ENCODE data around the gene HOXC5. TPM values are rescaled to one million over a fixed set of nuclear protein-coding genes. Genes with fewer than 3 reads are reported as not detected.

HOXC5 gene
- total RNA-seq, 1 donor from 2014 or later: not detected

- DNase-seq (ENCODE audit: low spot score): peak; percentile 94
- intact Hi-C loops (cut with DNase I): loop anchor here (2.0 kb wide), 1 partner anchor 195 kb away; no protein-coding TSS in a partner anchor
Measured at GRCh38 chr12:54005853-54006558, 26.8 kb upstream of the HOXC5 start.

GRCh38 chr12:54006559-54007220 lies 26.2 kb upstream of the HOXC5 start:
- intact Hi-C loops (cut with DNase I): loop anchor here (2.0 kb wide), 1 partner anchor 194 kb away; no protein-coding TSS in a partner anchor
- no peak for DNase-seq (ENCODE audit: low spot score)

- intact Hi-C loops (cut with DNase I): loop anchor here (2.0 kb wide), 1 partner anchor 193 kb away; no protein-coding TSS in a partner anchor
- no peak for DNase-seq (ENCODE audit: low spot score)
Measured at GRCh38 chr12:54007538-54008259, 25.2 kb upstream of the HOXC5 start.

- intact Hi-C loops (cut with DNase I): no loop called here
- no peak for DNase-seq (ENCODE audit: low spot score)
Measured at GRCh38 chr12:54008260-54008552, 24.6 kb upstream of the HOXC5 start.

GRCh38 chr12:54009171-54010052 lies 23.4 kb upstream of the HOXC5 start:
- intact Hi-C loops (cut with DNase I): no loop called here
- no peak for DNase-seq (ENCODE audit: low spot score)

- intact Hi-C loops (cut with DNase I): no loop called here
- DNase-seq (ENCODE audit: low spot score): no peak
Measured at GRCh38 chr12:54010053-54010971, 22.5 kb upstream of the HOXC5 start.

- no peak for DNase-seq (ENCODE audit: low spot score)
- intact Hi-C loops (cut with DNase I): no loop called here
Measured at GRCh38 chr12:54010972-54011664, 21.7 kb upstream of the HOXC5 start.

GRCh38 chr12:54011665-54012532 lies 21.0 kb upstream of the HOXC5 start:
- DNase-seq (ENCODE audit: low spot score): no peak
- intact Hi-C loops (cut with DNase I): no loop called here

GRCh38 chr12:54012631-54013409 lies 20.0 kb upstream of the HOXC5 start:
- intact Hi-C loops (cut with DNase I): no loop called here
- DNase-seq (ENCODE audit: low spot score): no peak

GRCh38 chr12:54014377-54015017 lies 18.4 kb upstream of the HOXC5 start:
- intact Hi-C loops (cut with DNase I): no loop called here
- no peak for DNase-seq (ENCODE audit: low spot score)

- no peak for DNase-seq (ENCODE audit: low spot score)
- intact Hi-C loops (cut with DNase I): no loop called here
Measured at GRCh38 chr12:54015018-54015931, 17.6 kb upstream of the HOXC5 start.

- intact Hi-C loops (cut with DNase I): no loop called here
- DNase-seq (ENCODE audit: low spot score): no peak
Measured at GRCh38 chr12:54016051-54016450, 16.8 kb upstream of the HOXC5 start.

GRCh38 chr12:54016478-54016964 lies 16.3 kb upstream of the HOXC5 start:
- intact Hi-C loops (cut with DNase I): no loop called here
- no peak for DNase-seq (ENCODE audit: low spot score)

- intact Hi-C loops (cut with DNase I): no loop called here
- no peak for DNase-seq (ENCODE audit: low spot score)
Measured at GRCh38 chr12:54017027-54017788, 15.6 kb upstream of the HOXC5 start.

All from cardiac septum (tissue), 1 donor.